Jurkat, Clone E6-1 (cell line): Measurements from ENCODE around the gene SPRY1. TPM values are rescaled to one million over a fixed set of nuclear protein-coding genes. Genes with fewer than 3 reads are reported as not detected.

Source experiments
- DNase-seq: peaks from one replicate; pipeline ENCODE4 v3.0.0-alpha.2; 2011; ENCODE audit warnings: low read depth, low spot score
- H3K4me3 ChIP-seq: 2 replicates; pipeline ENCODE4 v1.5.1; 2011; ENCODE audit warnings: mild to moderate bottlenecking, low read length, control low read depth, moderate library complexity
- polyA plus RNA-seq: library from polyadenylated mRNA; unstranded; fragments of >200 nt; gene quantifications from one replicate; pipeline ENCODE4 v1.2.1, GENCODE V29; 2012; ENCODE audit warnings: missing spikeins; ENCODE audit not compliant: insufficient read length, insufficient read depth

The SPRY1 gene, protein sequence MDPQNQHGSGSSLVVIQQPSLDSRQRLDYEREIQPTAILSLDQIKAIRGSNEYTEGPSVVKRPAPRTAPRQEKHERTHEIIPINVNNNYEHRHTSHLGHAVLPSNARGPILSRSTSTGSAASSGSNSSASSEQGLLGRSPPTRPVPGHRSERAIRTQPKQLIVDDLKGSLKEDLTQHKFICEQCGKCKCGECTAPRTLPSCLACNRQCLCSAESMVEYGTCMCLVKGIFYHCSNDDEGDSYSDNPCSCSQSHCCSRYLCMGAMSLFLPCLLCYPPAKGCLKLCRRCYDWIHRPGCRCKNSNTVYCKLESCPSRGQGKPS
- polyA plus RNA-seq = 2.9 TPM

DNA sequence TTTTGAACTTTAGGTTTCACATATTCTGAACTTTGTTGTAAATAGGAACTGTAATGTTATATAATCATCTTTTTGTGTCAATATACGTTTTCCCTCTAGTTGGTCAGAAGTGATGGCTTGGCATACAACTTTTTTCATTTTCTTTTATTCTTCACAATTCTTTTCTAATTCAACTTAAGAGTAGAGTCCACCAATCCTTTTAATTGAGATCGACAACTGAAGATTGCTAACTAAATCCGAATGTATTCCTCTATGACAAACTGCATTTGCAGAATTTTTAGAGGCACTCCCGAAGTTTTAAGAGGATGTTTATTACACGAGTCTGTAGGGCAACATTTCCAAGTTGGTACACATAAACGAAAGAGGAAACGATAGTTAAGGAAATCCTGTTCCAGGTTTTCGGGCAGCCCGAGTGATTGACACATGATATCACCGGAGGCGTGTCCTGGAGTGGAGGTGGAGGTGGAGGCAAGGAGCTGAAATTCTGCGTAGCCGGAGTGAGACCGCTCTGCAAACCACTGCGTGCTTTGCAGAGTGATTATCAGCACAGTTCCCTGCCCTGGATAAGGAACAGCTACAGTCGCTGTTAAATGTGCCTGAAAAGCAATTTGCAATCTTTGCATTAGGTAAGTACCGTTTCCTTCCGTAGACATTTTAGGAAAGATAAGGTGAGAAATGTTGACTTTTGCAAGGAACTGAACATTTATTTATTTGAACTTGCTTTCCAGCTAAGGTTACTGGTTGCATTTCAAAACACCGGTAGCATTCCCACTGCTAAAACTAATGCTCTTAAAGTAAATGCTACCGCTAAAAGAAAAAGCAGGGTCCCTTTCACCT is at the start of gene SPRY1:
SPRY1 (plus strand) TSS at position 489 of the 837 bp plus-strand sequence. CDS start 4,797 bp downstream, outside the sequence.
- peak; percentile 92 for DNase-seq
- H3K4me3 ChIP-seq = peak within 1 kb of the TSS; percentile 81

DNA sequence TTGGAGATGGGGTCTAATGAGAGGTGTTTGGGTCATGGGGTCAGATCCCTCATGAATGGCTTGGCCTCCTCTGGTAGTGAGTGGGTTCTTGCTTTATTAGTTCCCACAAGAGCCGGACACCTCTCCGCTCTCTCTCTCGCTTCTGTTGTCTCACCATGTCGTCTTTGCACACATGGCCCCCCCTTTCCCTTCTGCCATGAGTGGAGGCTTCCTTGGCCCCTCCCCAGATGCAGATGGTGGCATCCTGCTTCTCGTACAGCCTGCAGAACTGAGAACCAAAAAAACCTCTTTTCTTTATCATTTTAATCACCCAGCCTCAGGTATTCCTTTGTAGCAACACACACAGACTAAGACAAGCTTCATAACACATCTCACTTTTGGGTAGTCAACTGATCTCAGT is 49.6 kb upstream of the SPRY1 start:
- peak; percentile 68 for DNase-seq

DNA sequence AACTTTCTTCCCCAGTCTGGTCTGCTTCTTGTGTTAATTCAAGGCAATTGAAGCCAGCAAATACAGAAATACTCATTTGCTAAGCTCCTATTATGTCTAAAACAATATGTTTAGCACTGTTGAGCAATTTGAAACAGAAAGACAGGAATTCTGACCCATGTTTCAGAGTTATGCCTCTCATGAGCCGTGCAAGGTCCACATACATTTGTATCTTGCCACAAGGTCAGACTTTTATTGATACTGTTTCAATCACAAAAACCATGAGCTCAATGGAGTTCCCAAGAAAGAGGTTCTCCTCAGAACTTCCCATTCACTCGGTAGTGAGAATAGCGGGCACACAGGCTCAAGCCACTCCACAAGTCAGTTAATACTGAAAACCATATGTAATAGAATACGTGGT is 47.6 kb upstream of the SPRY1 start:
- no peak for DNase-seq
- no peak overlapping the region for H3K4me3 ChIP-seq

More for the DNA sequence above, 49.6 kb upstream of the SPRY1 start:
- H3K4me3 ChIP-seq = no peak overlapping the region

DNA sequence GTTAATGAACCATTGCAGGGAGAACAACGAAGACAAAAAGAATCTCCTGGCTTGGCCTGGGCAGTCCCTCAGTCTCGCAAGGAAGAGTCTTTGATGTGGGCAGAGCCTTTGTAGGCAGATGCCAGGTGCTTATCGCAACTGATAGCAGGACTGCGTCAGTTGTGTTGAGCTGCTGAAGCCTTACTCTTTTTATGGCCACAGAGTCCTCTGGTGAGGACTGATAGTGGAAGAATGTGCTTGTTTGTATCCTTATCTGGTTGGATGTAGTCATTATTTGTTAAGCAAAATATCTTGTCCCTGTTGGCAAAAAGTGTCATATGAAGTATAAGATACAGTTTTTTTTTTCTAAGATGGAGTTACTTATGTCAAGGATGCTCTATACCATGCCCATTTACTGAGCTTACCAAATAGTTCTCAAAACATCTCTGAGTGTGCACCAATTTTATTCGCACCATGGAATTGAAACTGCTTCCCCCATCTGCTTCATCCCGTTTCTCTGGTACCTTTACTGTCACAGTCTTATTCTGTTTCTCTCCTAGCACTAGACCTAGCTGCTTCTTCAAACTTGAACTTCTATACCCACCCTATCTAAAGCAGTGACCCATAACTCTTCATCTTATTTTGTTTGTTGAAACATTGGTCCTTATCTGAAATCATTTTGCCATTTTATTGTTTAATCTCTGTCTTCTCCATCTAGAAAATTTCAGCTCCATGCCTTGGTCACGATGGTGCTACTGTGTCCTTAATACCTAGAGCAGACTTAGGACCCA is 47.0 kb upstream of the SPRY1 start:
- no peak overlapping the region for H3K4me3 ChIP-seq
- DNase-seq = peak; percentile 98

DNA sequence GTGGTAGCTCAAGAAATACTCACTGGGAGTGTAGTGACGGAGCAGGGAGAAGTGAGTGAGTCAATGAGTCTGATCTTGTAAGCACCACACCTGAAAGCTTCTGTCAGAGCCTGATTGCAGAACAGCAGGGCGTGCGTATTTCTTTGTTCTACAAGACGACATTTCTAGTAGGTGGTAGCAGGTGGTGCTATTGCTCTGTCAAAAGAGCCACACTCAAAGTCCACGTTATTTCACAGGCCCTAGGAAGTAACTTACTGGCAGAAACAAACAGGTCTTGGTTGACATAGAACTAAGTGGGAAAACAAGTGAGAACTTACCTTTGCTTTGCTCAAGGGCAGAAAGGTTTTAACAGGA is 46.4 kb upstream of the SPRY1 start:
- DNase-seq = peak; percentile 89
- no peak overlapping the region for H3K4me3 ChIP-seq

DNA sequence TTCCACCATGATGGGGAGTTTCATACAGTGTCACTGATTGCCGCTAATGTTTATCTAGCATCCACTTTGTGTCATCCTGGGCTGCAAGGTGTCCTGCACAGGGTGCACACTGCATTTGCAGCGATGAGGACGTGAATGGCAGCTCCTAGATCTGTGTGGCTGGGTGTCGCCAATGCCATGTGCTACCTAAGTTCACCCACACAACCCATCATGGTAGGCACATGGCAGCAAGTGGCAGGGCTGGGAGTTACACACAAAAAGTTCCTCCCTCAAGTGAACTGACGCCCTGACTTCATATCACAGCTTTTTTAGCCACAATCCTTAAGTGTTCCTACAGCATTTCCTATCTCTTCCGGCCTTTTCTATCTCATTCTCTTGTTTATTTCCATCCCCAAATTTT is 45.9 kb upstream of the SPRY1 start:
- peak; percentile 23 for DNase-seq
- no peak overlapping the region for H3K4me3 ChIP-seq

DNA sequence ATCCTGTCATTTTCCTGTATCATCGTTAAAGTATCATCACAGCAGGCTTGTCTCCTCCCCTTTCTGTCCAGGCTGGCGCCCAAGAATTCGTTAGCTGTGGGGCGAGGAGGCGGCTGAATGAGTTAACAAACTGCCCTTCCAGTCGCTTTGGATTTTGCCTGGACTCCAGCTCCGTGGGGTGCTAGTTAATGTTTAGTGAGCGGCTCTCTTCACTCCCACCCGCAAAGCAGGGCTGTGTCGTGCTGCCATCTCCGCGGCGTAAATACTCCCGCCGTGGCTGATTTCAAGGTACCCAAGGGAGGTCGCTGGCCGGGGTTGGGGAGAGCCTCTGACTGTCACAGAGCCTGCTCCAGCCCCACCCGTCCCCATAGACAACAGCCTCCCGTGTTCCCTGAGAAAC is 44.9 kb upstream of the SPRY1 start:
- H3K4me3 ChIP-seq = no peak overlapping the region
- no peak for DNase-seq

DNA sequence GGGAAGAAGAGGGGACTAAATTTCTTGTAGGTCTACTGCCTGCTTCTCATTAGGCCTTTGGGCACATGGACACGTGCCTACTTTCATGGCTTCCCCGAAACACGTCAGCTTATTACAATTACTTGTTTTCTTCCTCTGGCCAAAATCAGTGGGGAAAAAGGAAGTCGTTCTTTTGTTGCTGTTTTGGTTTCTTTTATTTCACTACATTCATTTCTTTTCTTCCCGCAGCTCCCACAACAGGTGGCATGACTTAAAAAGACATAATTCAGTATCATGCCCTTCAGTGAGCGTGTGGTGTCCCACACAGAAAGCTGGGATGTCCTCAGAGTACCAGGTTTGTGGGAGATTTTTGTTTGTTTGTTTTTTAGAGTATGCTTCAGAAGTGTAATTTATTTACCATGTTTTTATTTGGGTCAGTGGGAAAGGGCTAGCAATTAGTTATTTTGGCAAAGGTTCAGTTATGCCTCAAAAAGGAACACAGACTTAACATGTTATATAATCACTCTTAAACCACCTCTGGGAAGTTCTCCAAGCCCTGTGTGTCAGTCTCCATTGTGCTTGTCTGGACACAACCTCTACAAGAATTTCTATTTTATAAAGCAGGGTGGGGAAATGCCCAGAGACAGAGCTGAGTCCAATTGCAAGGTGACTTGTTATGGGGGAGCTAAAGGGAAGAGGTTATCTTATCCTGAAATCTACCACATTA is 44.2 kb upstream of the SPRY1 start:
- no peak overlapping the region for H3K4me3 ChIP-seq
- DNase-seq = peak; percentile 82

DNA sequence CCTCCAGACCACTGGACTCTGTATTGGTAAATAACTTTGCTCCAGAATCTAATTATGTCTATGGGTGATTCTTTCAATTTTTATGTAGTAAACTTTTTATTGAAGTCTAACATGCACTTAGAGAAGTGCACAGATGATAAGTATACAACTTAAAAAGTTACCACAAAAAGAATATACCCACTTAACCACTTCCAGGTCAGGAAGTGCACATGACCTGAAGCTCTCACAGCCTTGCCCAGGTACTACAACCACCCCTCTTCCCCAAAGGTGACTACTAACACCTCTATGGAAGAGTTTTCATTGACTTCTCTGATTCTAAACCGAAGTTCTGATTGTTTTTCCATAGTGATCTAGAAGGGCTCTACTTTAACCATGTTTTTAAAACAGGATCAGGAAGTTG is 43.6 kb upstream of the SPRY1 start:
- no peak overlapping the region for H3K4me3 ChIP-seq
- DNase-seq = peak; percentile 55

DNA sequence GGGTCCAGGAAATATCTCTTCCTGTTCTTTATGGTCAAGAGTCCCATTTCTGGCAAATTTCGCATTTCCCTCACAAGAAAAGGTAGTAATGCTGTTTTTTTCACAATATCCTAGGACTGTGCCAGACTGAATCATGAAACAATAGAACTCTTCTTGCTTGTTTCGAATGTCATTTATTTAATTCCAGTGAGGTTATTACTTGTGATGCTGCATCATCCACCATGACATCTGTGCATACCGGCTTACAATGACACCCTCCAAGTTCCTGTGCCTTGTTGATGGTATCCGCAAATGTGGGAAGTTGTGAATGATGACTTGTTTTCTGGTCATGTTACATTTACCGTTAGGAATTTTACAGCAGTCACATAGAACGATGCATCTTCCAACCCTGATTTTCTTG is 42.9 kb upstream of the SPRY1 start:
- DNase-seq = no peak

DNA sequence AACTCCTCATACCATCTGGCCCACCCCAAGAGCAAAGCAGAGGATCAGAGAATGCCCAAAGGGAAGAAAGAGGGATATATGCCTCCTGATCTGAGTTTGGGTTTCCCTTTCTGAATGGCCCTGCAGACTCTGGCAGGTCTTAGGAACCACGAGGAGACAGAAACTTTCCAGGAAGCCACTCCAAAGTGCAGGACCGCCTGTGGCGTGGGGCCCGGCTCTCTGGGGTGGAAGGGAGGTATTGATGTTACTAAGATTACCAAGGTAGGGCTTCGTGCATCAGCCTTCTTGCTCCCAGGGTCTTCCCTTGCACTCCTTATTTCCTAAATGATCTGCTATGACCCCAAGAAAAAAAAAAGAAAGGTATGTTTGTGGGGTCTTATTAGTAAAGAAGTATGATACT is 41.9 kb upstream of the SPRY1 start:
- no peak for DNase-seq
- H3K4me3 ChIP-seq = no peak overlapping the region

More for the DNA sequence above, 42.9 kb upstream of the SPRY1 start:
- no peak overlapping the region for H3K4me3 ChIP-seq

DNA sequence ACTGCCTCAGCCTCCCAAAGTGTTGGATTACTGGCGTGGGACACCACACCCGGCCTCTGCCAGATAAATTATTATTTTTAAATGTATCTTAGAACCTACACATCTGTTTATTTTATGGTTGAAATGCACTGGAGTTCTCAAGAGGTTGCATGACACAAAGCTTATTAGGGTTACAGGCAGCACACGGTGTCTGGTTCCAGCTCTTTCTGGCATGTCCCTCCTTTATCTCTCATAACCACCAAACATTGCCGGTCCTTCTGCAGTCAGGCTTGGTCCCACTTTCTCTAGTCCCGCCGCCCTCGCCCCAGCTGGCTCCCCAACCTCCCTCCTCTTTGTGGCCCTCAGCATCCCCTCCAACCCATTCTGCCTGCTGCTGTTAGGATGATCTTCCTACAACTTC is 39.7 kb upstream of the SPRY1 start:
- H3K4me3 ChIP-seq = no peak overlapping the region
- no peak for DNase-seq

DNA sequence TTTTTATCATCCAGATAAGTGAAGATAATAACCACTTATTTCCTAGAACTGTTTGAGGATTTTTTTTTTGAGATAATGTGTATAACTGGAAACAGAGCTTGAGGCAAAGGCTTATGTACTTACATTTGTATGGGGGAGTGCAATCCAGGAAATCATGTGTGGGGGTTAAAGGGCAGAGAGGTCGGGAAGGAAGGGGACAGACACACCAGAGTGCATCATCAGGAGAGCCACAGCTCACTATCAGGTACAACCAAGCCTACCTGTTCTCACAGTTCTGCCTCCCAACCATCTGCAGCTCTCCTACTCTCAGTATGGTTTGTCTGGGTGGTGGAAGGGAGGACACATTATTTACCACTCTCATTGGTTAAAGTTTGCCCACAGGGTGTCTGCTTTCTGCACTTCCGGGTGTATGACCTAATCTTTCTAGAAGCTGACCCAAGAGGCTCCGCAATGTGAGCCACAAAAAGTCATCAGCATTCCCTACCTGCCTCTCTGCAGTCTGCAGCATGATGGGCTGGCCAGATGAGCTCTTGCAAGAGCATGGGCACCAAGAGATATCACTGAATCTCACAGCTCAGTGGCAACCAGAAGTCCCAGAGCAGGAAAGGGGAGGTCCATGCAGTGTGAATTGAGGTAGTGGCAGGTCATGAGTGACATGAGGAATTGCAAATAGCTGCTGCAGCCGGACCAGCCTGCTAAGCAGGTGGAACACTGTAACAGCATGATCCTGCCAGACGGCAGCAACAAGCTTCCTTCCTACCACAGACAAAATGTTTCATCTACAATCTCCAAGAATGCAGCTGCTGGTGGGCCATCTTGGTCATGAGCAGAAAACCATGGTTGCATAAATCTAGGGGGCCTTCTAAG is 36.9 kb upstream of the SPRY1 start:
- no peak overlapping the region for H3K4me3 ChIP-seq
- no peak for DNase-seq

DNA sequence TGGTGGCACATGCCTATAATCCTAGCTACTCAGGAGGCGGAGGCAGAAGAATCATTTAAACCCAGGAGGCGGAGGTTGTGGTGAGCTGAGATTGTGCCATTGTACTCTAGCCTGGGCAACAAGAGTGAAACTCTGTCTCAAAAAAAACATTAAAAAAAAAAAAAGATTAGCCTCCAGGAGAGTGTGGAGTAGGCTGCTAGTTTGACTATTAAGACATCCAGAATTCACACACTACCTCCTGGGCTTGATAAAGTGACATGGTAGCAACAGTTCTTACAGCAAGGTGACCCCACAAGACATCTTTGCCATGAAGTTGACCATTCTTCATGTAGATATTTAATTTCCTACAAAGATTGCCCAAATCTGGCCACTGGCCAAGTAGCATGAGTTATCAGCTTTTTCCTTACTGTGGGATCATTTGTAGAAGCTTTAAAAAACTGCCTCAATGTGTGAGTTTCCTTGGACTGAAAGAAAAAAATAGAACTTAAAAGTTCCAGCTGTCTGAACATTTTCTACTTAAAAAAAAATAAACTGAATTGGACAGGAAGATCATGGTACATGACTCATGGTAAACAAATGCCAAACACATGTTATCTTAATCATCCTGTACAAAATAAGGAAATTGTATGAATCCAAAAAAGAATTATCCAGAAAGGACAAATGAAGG is 35.3 kb upstream of the SPRY1 start:
- H3K4me3 ChIP-seq = no peak overlapping the region
- no peak for DNase-seq

DNA sequence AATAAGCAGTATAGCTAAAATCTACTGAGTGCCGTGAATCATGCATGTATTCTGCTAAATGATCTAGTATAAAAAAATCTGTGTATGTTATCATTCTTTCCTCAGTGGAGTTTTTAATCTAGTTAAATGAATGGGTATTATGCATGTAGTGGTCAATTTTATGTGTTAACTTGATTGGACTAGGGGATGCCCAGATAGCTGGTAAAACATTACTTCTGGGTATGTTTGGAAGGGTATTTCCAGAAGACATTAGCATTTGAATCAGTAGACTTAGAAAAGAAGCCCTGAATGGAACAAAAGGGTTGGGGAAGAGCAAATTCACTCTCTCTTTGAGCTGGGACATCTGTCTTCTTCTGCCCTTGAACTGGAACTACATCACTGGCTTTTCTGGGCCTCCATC is 34.5 kb upstream of the SPRY1 start:
- DNase-seq = no peak
- H3K4me3 ChIP-seq = no peak overlapping the region

DNA sequence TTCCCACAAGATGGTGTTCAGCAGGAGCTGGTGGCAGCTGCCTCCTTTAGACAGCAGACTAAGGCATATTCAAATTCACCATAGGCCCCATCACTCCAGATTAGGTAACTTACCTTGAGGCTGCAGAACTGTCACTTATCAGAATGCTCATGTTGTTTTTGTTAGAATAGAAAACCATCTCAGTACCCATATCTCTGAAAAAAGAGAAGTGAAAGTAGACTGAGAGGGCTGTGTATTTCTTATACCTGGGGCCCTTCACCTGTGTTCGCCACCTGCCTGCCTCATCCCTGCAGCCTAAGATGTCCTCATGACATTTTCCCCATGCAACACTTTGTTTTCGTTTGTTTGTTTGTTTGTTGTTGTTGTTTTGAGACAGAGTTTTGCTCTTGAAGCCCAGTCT is 32.9 kb upstream of the SPRY1 start:
- H3K4me3 ChIP-seq = no peak overlapping the region
- no peak for DNase-seq

DNA sequence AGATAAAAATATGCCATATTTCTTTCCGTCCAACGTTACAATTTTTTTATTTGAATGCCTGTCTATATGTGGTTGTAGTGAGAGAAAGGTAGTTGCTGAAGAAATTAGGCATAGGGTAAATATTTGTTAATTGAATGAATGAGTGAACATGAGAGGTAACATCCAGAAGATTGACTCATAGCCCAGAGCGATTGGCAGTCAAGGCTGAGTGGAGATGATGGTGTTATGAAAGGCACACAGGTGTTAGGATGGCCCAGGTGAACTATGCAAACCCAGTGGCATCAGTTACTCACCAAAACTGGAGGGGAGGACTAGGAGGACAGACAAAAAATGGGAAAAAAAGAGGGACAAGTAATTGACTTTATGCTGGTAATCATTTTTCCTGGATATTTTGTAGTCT is 31.7 kb upstream of the SPRY1 start:
- no peak overlapping the region for H3K4me3 ChIP-seq
- no peak for DNase-seq

DNA sequence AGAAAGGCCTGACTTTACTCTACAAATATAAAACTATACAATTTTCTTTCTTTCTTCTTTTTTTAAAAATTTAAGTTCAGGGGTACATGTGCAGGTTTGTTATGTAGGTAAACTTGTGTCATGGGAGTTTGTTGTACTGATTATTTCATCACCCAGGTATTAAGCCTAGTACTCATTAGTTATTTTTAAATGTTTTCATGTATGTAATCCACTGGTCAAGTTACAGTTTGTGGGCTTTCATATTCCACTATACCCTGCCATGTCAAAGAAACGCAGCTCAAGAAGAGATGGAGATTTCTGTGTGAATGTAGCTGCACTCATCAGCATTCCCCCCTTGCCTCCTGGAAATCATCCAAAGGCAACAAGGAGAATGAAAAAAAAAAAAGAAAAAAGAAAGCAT is 31.2 kb upstream of the SPRY1 start:
- no peak overlapping the region for H3K4me3 ChIP-seq
- no peak for DNase-seq
